GM23248 (cell line): Measurements from ENCODE around the gene ENPEP.

Source experiments
- EZH2 ChIP-seq: fragments of 200-600 bp; sonication (generic); IDR thresholded peaks from 2 replicates; pipeline ENCODE4 v1.6.1; 2018; ENCODE audit warnings: antibody characterized with exemption, mild to moderate bottlenecking; ENCODE audit not compliant: insufficient read depth, poor library complexity, severe bottlenecking
- EZH2phosphoT487 ChIP-seq: fragments of 200-600 bp; sonication (generic); IDR thresholded peaks from 2 replicates; pipeline ENCODE4 v1.6.1; 2018; ENCODE audit warnings: antibody characterized with exemption, moderate library complexity, mild to moderate bottlenecking, low read depth; ENCODE audit not compliant: insufficient read depth

- TF ChIP-seq EZH2phosphoT487 = no peak
- TF ChIP-seq EZH2 = no peak
These were observed 91.3 kb downstream of the ENPEP start for GRCh38 chr4:110567214-110567613.
